ENCODE data around the gene DAPK1.

GRCh38 chr9:87722393-87723088 lies 224.9 kb downstream of the DAPK1 start:
- no peak for TF ChIP-seq PATZ1 (CRISPR knock-in tag; IDR thresholded peaks at IDR 0.05; ENCODE audit: borderline replicate concordance)
- no peak for TF ChIP-seq ZNF565 (CRISPR knock-in tag; conservative IDR thresholded peaks at IDR 0.05; ENCODE audit: low read depth)
- no peak for TF ChIP-seq ZFP30 (CRISPR knock-in tag; IDR thresholded peaks at IDR 0.05)
- TF ChIP-seq ISL1 (CRISPR knock-in tag; IDR thresholded peaks at IDR 0.05): no peak
- TF ChIP-seq ARNTL (CRISPR knock-in tag; IDR thresholded peaks at IDR 0.05; ENCODE audit: borderline replicate concordance, low read depth): no peak
- no peak for TF ChIP-seq TSHZ2 (CRISPR knock-in tag; IDR thresholded peaks at IDR 0.05)
- TF ChIP-seq ZNF70 (CRISPR knock-in tag; IDR thresholded peaks at IDR 0.05): no peak
- no peak for TF ChIP-seq POU6F1 (CRISPR knock-in tag; IDR thresholded peaks at IDR 0.05; ENCODE audit: borderline replicate concordance, low read depth)
- no peak for TF ChIP-seq ESRRG (CRISPR knock-in tag; IDR thresholded peaks at IDR 0.05)

Data from SK-N-SH treated with all-trans-retinoic acid at 6 μM for 48 hours (cell line).